Measurements from ENCODE around the gene TRIM49.
"Not testable (repeated sequence)": the region's sequence is repeated elsewhere in the genome, so short reads cannot be mapped to it uniquely, and the experiment has no call there.

DNA sequence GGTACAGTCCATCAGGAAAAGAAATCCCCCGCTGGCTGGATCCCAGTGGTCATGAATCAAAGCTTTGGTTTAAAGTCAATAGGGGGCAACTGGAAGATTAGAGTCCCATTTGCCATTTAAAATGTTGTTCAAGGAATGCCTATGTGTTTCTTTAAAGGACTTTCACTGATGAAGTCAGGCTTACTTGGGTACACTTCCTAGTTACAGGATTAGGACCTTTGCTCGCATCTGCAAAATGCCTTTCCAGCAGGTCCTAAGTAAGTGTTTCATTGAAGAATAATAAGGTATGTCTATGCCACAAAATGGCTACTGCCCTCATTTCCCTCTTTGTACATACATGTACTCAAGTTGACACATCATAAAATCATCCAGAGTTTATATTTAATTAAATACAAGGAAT is at the start of gene TRIM49:
- TF ChIP-seq CTCF, POLR2AphosphoS5, POLR2A (IDR thresholded peaks at IDR 0.05): not testable (repeated sequence)
